K562 (cell line): ENCODE measurements around the gene MADCAM1. TPM values are rescaled to one million over a fixed set of nuclear protein-coding genes. Genes with fewer than 3 reads are reported as not detected.
A peak's percentile ranks its signal among the peaks of the same experiment; 100 is the strongest.

ENCODE experiments used
- ATAC-seq: fragments of 200-7000 bp; cut with Tn5 transposase; 3 replicates; pipeline ENCODE4 v1.9.1; 2020; ENCODE audit warnings: moderate library complexity
- BruUV-seq: library from RNA; stranded (reverse); fragments of 400-500 nt; replicated peaks from 2 replicates; lab custom pipeline; 2021; lab: Mats Ljungman, UMichigan
- CTCF ChIA-PET: fragments of 300-600 bp; formaldehyde crosslinking; extraction: SDS; loops from one replicate; lab custom pipeline; 2021; ENCODE audit warnings: low intra/inter-chr PET ratio; lab: Yijun Ruan, JAX
- POLR2A ChIA-PET: fragments of 300-600, 350-650 bp; sonication (Branson Sonifier 250); formaldehyde crosslinking; extraction: SDS; loops from one replicate; lab custom pipeline; 2021; ENCODE audit warnings: antibody characterized with exemption, inconsistent platforms; lab: Yijun Ruan, JAX
- DNase-seq, 4 experiments: peaks; one replicate each; pipeline versions ENCODE4 v3.0.0 to v3.0.0-alpha.2; 2011 to 2018; ENCODE audit warnings: low spot score in 3 of 4, mixed read lengths in 3 of 4; ENCODE audit errors: extremely low read depth in 1 of 4
- FAIRE-seq: peaks from 2 replicates; lab custom pipeline; 2011; peaks lifted over from hg19 to GRCh38; lab: Jason Lieb, UNC
- H2AFZ ChIP-seq: 2 replicates; pipeline ENCODE4 v1.6.0; 2011; ENCODE audit warnings: low read depth, low read length, control low read depth, inconsistent platforms
- H3K27ac ChIP-seq: fragments of 200-600 bp; 3 replicates; pipeline ENCODE4 v1.8.0; 2011; ENCODE audit warnings: low read depth, mild to moderate bottlenecking, control low read depth, inconsistent platforms, low read length, moderate library complexity, mixed read lengths; ENCODE audit errors: extremely low read depth
- H3K27me3 ChIP-seq, 2 experiments: fragments of 300-600 bp in 1 of 2; 2 replicates in 1 of 2; 3 replicates in 1 of 2; pipeline versions ENCODE4 v1.6.0 to v1.8.0; 2011; ENCODE audit warnings: inconsistent platforms in 2 of 2, low read length in 2 of 2, mild to moderate bottlenecking in 1 of 2, mixed read lengths in 1 of 2, moderate library complexity in 1 of 2; ENCODE audit not compliant: control insufficient read depth in 2 of 2, insufficient read depth in 2 of 2
- H3K36me3 ChIP-seq: fragments of 300-600 bp; 3 replicates; pipeline ENCODE4 v1.8.0; 2011; ENCODE audit warnings: mild to moderate bottlenecking, low read length, inconsistent platforms; ENCODE audit not compliant: control insufficient read depth, insufficient read depth
- H3K4me1 ChIP-seq, 2 experiments: fragments of 200-600 bp in 1 of 2; replicated peaks in 1 of 2; 2 replicates in 1 of 2; 3 replicates in 1 of 2; pipeline versions ENCODE4 v1.5.1 to v1.8.0; 2011; ENCODE audit warnings: inconsistent platforms in 2 of 2, low read length in 2 of 2, mild to moderate bottlenecking in 1 of 2, mixed read lengths in 1 of 2, moderate library complexity in 1 of 2; ENCODE audit not compliant: control insufficient read depth in 2 of 2, insufficient read depth in 2 of 2
- H3K4me2 ChIP-seq: 2 replicates; pipeline ENCODE4 v1.6.1; 2011; ENCODE audit warnings: low read length, control low read depth, inconsistent platforms, mixed read lengths; ENCODE audit not compliant: insufficient read depth
- H3K4me3 ChIP-seq: fragments of 200-600 bp; sonication (generic), shearing (Covaris generic); 2 replicates; pipeline ENCODE4 v1.5.1; 2016; ENCODE audit warnings: control low read depth, inconsistent platforms
- H3K79me2 ChIP-seq: fragments of 200-600 bp; 3 replicates; pipeline ENCODE4 v1.8.0; 2011; ENCODE audit warnings: low read length, inconsistent platforms; ENCODE audit not compliant: control insufficient read depth, insufficient read depth
- H3K9ac ChIP-seq, 2 experiments: 2 replicates each; pipeline versions ENCODE4 v1.6.0 to v1.6.1; 2011; ENCODE audit warnings: low read depth in 2 of 2, low read length in 2 of 2, control low read depth in 1 of 2, inconsistent platforms in 1 of 2, mild to moderate bottlenecking in 1 of 2, mixed read lengths in 1 of 2; ENCODE audit not compliant: insufficient read depth in 1 of 2
- H3K9me1 ChIP-seq: one replicate; pipeline ENCODE4 v1.6.0; 2011; ENCODE audit warnings: inconsistent platforms, mild to moderate bottlenecking, low read length, moderate library complexity; ENCODE audit not compliant: control insufficient read depth, insufficient read depth
- H3K9me3 ChIP-seq: replicated peaks from 2 replicates; pipeline ENCODE4 v1.5.1; 2011; ENCODE audit warnings: low read depth, low read length, inconsistent platforms; ENCODE audit not compliant: control insufficient read depth, insufficient read depth
- H4K20me1 ChIP-seq: replicated peaks from 2 replicates; pipeline ENCODE4 v1.6.1; 2011; ENCODE audit warnings: low read length, inconsistent platforms, mixed read lengths; ENCODE audit not compliant: control insufficient read depth, insufficient read depth
- CTBP1 ChIP-seq: fragments of 450-650 bp; IDR thresholded peaks from 2 replicates; pipeline ENCODE4 v1.6.1; 2016; ENCODE audit warnings: borderline replicate concordance
- TGIF2 ChIP-seq: sonication (generic); formaldehyde crosslinking; IDR thresholded peaks from 2 replicates; pipeline ENCODE4 v1.8.1; 2022; ENCODE audit warnings: mild to moderate bottlenecking, missing genetic modification reagents, moderate library complexity
- ZNF507 ChIP-seq: conservative IDR thresholded peaks from 2 replicates; pipeline ENCODE4 v1.6.1; 2017; ENCODE audit warnings: missing genetic modification characterization, missing compliant biosample characterization
- WGBS: fragments of 100-300 bp; shearing (Covaris generic); methylation state at CpG from one replicate; pipeline ENCODE4 v1.1.6; 2016; ENCODE audit warnings: low coverage, mixed read lengths; ENCODE audit not compliant: insufficient coverage; ENCODE audit errors: missing lambda C conversion rate; 5-methylcytosine and 5-hydroxymethylcytosine counted together
- in situ Hi-C: fragments of 300-500 bp; cut with MboI; formaldehyde crosslinking; loops from 4 replicates; pipeline ENCODE4 v1.15.0; 2018; ENCODE audit warnings: inconsistent platforms, mixed read lengths
- intact Hi-C: fragments of 100-400 bp; cut with micrococcal nuclease; formaldehyde crosslinking; loops from 2 replicates; pipeline ENCODE4 v1.14.2; 2022
- polyA plus RNA-seq, 8 experiments: library from polyadenylated mRNA; depleted of rRNA in 4 of 8; stranded (reverse) in 5 of 8; unstranded in 3 of 8; fragments of >200 nt; fragmentation: Nextera tagmentation in 2 of 8; fragmentation: Illumina TruSeq in 1 of 8; extraction: Ambion mirVana in 2 of 8; extraction: Trizol in 1 of 8; gene quantifications; 2 replicates each; pipeline versions ENCODE4 v1.2.1 to v1.2.3, GENCODE V29; 2011 to 2014; ENCODE audit warnings: inconsistent platforms in 1 of 8, missing spikeins in 1 of 8
- total RNA-seq, 7 experiments: library from RNA; depleted of rRNA in 6 of 7; stranded (reverse); fragments of >200 nt in 6 of 7; fragmentation: Illumina TruSeq in 2 of 7; extraction: Trizol in 2 of 7; gene quantifications; 2 replicates each; pipeline versions ENCODE4 v1.2.1 to v1.2.3, GENCODE V29; 2011 to 2021; ENCODE audit warnings: low replicate concordance in 1 of 7
- TF ChIP-seq, protein P1 (sequence below), 2 experiments: fragments of 450-650 bp in 1 of 2; sonication (generic) in 1 of 2; formaldehyde crosslinking in 1 of 2; IDR thresholded peaks in 1 of 2; conservative IDR thresholded peaks in 1 of 2; 2 replicates each; pipeline versions ENCODE4 v1.6.1 to v1.8.1; 2016 to 2023; ENCODE audit warnings: mild to moderate bottlenecking in 2 of 2, moderate library complexity in 2 of 2, inconsistent platforms in 1 of 2, missing genetic modification reagents in 1 of 2
- TF ChIP-seq, protein P2 (sequence below): sonication (generic); formaldehyde crosslinking; IDR thresholded peaks from 2 replicates; pipeline ENCODE4 v1.8.0; 2022; ENCODE audit warnings: mild to moderate bottlenecking, missing genetic modification reagents
- TF ChIP-seq, protein P3 (sequence below): fragments of 250-450 bp; sonication (Bioruptor Pico); IDR thresholded peaks from 2 replicates; pipeline ENCODE4 v1.5.0; 2020; ENCODE audit warnings: mild to moderate bottlenecking, borderline replicate concordance

The MADCAM1 gene
- total and polyA plus RNA-seq, 9 of the 15 experiments (the other 6 are each of a cell fraction or from before 2014, with no cell fraction given): 0.09 to 0.36 (median 0.09) TPM; not detected in 6

- in situ Hi-C loops: no loop called here
- intact Hi-C loops: no loop called here
- no peak overlapping the region for H2AFZ ChIP-seq
- no peak for ATAC-seq
- TF ChIP-seq, protein P1, sequence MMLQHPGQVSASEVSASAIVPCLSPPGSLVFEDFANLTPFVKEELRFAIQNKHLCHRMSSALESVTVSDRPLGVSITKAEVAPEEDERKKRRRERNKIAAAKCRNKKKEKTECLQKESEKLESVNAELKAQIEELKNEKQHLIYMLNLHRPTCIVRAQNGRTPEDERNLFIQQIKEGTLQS (IDR thresholded peaks at IDR 0.05): no peak
- TF ChIP-seq, protein P1 (CRISPR knock-in tag; conservative IDR thresholded peaks at IDR 0.05): no peak
- TF ChIP-seq, protein P2, sequence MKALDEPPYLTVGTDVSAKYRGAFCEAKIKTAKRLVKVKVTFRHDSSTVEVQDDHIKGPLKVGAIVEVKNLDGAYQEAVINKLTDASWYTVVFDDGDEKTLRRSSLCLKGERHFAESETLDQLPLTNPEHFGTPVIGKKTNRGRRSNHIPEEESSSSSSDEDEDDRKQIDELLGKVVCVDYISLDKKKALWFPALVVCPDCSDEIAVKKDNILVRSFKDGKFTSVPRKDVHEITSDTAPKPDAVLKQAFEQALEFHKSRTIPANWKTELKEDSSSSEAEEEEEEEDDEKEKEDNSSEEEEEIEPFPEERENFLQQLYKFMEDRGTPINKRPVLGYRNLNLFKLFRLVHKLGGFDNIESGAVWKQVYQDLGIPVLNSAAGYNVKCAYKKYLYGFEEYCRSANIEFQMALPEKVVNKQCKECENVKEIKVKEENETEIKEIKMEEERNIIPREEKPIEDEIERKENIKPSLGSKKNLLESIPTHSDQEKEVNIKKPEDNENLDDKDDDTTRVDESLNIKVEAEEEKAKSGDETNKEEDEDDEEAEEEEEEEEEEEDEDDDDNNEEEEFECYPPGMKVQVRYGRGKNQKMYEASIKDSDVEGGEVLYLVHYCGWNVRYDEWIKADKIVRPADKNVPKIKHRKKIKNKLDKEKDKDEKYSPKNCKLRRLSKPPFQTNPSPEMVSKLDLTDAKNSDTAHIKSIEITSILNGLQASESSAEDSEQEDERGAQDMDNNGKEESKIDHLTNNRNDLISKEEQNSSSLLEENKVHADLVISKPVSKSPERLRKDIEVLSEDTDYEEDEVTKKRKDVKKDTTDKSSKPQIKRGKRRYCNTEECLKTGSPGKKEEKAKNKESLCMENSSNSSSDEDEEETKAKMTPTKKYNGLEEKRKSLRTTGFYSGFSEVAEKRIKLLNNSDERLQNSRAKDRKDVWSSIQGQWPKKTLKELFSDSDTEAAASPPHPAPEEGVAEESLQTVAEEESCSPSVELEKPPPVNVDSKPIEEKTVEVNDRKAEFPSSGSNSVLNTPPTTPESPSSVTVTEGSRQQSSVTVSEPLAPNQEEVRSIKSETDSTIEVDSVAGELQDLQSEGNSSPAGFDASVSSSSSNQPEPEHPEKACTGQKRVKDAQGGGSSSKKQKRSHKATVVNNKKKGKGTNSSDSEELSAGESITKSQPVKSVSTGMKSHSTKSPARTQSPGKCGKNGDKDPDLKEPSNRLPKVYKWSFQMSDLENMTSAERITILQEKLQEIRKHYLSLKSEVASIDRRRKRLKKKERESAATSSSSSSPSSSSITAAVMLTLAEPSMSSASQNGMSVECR (CRISPR knock-in tag): no peak
- TF ChIP-seq ZNF507 (tag): no peak
- TF ChIP-seq TGIF2 (CRISPR knock-in tag): no peak
- TF ChIP-seq CTBP1: no peak
- TF ChIP-seq, protein P3, sequence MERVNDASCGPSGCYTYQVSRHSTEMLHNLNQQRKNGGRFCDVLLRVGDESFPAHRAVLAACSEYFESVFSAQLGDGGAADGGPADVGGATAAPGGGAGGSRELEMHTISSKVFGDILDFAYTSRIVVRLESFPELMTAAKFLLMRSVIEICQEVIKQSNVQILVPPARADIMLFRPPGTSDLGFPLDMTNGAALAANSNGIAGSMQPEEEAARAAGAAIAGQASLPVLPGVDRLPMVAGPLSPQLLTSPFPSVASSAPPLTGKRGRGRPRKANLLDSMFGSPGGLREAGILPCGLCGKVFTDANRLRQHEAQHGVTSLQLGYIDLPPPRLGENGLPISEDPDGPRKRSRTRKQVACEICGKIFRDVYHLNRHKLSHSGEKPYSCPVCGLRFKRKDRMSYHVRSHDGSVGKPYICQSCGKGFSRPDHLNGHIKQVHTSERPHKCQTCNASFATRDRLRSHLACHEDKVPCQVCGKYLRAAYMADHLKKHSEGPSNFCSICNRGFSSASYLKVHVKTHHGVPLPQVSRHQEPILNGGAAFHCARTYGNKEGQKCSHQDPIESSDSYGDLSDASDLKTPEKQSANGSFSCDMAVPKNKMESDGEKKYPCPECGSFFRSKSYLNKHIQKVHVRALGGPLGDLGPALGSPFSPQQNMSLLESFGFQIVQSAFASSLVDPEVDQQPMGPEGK (CRISPR knock-in tag): no peak
- 36% methylated on average over 13 of the region's 14 CpGs for WGBS
- H3K4me1 ChIP-seq: peaks cover 0 to 37% of the 10 kb centered on the region in 2 experiments; a peak in 2 of 5 replicates
- POLR2A ChIA-PET: interaction anchor here (0.6 kb wide), 1 partner anchor 110 kb away, joined by 3 read pairs; no protein-coding TSS in a partner anchor
- H3K79me2 ChIP-seq: no peaks in the 10 kb centered on the region
- H3K9ac ChIP-seq: peak overlapping the region in 1 of 2 experiments; percentile 48; a peak in 1 of 4 replicates
- no peaks in the 10 kb centered on the region; the same call in 1 of the 2 replicates for H4K20me1 ChIP-seq
- H3K27ac ChIP-seq: no peak overlapping the region
- no peak overlapping the region for H3K4me2 ChIP-seq
- no peaks in the 10 kb centered on the region for H3K36me3 ChIP-seq
- FAIRE-seq: no peak
- no peaks in the 10 kb centered on the region for H3K9me1 ChIP-seq
- DNase-seq: no peak
- CTCF ChIA-PET: no interaction called here
- peaks cover 0 to 23% of the 10 kb centered on the region in 2 experiments; a peak in 2 of 5 replicates for H3K27me3 ChIP-seq
- peaks cover 6% of the 10 kb centered on the region; the same call in 1 of the 2 replicates for H3K9me3 ChIP-seq
- H3K4me3 ChIP-seq: no peak overlapping the region
- BruUV-seq: no TSS peak
Measured at GRCh38 chr19:478976-479375, 17.3 kb upstream of the MADCAM1 start.
